ENCODE measurements around the gene BGN.

Gene BGN

GRCh38 chrX:153537526-153538295 lies 42.9 kb downstream of the BGN start:
- no peak for DNase-seq

GRCh38 chrX:153538424-153538823 lies 43.6 kb downstream of the BGN start:
- DNase-seq: no peak

DNA sequence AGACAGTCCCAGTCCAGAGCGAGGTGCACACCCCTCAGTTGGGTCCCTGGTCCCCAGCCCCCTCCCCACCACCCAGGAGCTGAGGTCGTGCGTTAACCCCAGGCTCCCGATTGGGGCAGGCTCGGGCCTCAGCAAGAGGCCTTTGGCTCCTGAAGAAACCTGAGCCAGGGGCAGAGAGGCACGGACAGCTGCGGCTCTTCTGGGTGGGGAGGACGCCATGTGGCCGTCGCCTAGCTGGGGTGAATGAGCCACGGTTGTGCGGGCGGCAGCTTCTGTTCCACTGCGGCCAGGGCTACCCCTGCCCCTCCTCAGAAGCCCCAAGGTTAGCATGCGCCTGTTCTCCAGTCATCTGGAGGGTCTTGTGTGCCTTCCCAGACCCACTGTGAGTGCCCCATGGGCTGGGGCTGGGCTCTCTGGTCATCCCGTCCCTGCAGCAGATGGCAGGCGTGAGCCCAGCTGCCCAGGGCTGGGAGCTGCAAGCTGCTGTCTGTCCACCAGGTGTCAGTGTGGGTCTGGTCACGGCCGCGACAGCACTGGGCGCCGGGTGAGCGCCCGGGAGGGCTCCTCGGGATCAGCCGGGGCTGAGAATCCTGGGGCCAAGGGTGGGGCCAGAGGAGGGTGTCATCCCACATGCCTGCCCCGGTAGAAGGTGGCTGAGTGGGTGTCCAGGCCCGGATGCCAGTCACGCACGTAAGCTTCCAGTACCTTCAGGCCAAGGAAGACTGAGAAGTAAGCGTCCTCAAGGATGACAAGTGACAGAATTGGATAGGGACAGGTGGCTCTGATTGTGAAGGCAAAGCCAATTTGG lies 44.6 kb downstream of the BGN start:
- peak; percentile 36 for DNase-seq

DNA sequence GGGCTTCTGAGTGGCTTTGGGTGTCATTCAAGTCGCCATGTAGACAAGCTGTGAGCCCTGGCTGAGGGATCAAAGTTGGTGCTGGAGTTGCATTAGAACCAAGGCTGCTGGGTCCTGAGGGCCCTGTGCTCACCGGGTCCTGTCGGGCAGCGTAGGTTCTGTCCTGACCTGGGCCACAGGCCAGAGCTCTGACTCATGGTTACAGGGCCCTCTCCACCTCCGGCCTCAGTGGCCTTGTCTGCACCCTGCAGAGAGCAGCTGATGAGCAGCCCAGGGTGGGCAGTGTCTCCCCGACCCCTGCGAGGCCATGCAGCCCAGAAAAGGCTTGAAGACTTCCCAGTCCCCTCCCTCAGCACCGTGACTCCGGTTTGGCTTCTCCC lies 45.2 kb downstream of the BGN start:
- DNase-seq: no peak

GRCh38 chrX:153544727-153545126 lies 49.9 kb downstream of the BGN start:
- DNase-seq: no peak

DNA sequence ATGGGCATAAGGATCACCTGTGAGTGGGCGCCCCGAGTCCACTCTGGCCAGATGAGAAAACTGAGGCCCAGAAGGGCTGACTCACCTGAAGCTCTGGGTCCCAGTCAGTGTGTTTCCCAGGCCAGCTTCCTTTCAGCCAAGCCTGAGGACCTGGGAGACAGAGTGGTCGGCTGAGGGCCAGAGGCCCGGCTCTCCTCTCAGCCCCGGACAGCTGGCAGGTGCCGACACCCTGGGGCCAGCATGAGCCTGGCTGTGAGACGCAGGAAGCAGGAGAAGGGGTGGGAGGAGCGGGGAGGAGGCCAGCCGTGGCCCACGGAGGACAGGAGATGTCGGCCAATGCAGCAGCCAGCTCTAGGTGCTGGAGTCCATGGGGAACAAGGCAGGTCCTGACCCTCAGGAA lies 51.6 kb downstream of the BGN start:
- no peak for DNase-seq

DNA sequence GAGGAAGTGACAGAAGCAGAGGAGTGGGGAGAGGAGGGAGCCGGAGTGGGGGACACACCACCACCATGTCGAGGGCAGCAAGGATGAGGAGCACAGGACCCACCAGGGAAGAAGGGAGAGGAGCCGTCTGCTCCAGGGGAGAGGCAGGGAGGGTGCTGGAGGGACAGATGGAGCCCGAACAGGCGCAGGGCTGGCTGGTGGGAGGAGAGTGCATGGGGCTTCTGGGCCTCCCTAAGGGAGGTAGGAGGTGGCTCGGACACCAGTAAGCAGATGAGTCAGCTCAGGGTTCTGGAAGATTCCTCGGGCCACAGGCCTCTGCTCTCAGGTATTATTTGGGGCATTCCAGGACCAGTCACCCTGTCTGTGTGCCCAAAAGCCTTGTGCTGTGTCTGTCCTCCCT lies 52.4 kb downstream of the BGN start:
- DNase-seq: no peak

GRCh38 chrX:153549231-153549630 lies 54.5 kb downstream of the BGN start:
- DNase-seq: no peak

GRCh38 chrX:153549807-153550206 lies 55.0 kb downstream of the BGN start:
- DNase-seq: no peak

GRCh38 chrX:153551135-153551534 lies 56.4 kb downstream of the BGN start:
- no peak for DNase-seq

DNA sequence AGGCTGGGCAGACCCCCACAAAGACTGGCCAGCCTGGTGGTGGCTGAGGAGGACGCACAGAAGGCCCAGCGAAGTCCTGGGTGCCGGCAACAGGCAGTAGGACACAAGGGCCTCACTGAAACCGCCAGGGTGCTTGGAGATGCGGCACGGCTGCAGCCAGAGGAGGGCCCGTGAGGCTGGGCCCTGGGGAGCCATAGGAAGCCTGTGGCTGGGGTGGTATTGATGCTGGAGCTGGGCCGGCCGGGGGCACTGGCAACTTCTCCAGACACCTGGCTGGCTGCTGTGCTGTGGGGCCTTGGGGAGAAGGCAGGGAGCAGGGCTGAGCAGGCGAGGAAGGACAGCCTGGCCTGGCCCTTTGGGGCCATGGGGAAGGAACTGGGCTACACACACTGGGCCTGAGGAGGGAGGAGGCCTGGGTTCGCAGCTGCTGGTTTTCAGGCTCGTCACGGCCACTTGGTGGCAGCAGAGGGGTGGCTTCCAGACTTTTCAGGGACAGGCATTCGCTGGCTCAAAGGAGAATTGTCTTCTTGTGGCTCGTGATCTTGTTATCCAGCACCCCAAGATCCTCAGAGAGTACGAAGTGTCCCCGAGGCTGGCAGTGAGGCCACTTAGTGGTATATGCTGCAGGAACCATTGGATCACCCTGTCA lies 59.9 kb downstream of the BGN start:
- peak; percentile 36 for DNase-seq

- no peak for DNase-seq
These were observed 62.0 kb downstream of the BGN start for GRCh38 chrX:153556767-153557166.

DNA sequence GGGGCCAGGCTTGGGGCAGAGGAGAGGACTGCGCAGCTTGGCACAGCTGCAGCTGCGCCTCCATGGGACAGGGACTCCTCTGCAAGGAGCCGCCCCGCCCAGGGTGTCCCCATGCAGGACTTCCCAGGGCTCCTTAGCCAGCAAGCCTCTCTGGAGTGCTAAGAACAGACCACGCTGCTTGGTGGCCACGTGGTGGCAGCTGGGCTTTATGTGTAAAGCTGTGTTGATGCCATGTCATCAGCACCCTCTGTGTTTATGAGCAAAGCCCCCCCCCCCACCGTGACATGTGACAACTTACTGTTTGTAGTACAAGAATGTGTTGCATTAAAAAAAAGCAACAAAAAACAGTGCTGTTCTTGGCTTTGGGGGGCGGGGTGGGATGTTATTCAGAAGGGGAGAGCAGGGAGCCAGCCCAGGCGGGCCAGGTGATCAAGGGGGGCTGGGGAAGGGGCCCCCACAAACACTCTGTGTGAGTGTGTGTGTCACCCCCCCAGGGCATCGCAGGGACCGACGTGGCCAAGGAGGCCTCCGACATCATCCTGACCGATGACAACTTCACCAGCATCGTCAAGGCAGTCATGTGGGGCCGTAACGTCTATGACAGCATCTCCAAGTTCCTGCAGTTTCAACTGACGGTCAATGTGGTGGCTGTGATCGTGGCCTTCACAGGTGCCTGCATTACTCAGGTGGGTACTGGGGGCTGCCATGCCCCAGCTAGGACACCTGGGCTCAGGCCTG lies 63.0 kb downstream of the BGN start:
- DNase-seq: no peak

Measured in effector CD8-positive, alpha-beta T cell (primary cell).